Activated CD8-positive, alpha-beta memory T cell treated with anti-CD3 and anti-CD28 coated beads for 1 hour (primary cell): Measurements from ENCODE around the gene DNAAF2.
"Not testable (repeated sequence)": the region's sequence is repeated elsewhere in the genome, so short reads cannot be mapped to it uniquely, and the experiment has no call there.

ENCODE experiments used
- DNase-seq, 2 donors: peaks; one replicate each; pipeline ENCODE4 v3.0.0-alpha.2; 2020; ENCODE audit warnings: low read depth in 1 of 2; ENCODE audit errors: extremely low read depth in 1 of 2

Gene DNAAF2

GRCh38 chr14:49585803-49586672 lies 49.0 kb downstream of the DNAAF2 start, which contains the start of gene RPS29:
RPS29 (minus strand) TSS chr14:49586380; CDS start chr14:49586346, 34 bp downstream.
- DNase-seq, result peak; percentile 93 to 98

GRCh38 chr14:49584981-49585640 lies 49.9 kb downstream of the DNAAF2 start:
- not testable (repeated sequence) for DNase-seq

GRCh38 chr14:49584058-49584457 lies 51.0 kb downstream of the DNAAF2 start:
- no peak for DNase-seq

- DNase-seq, result no peak
Observed at GRCh38 chr14:49583629-49584028, 51.4 kb downstream of the DNAAF2 start.

GRCh38 chr14:49582113-49582977 lies 52.7 kb downstream of the DNAAF2 start:
- no peak for DNase-seq

- DNase-seq, result no peak
Observed at GRCh38 chr14:49581209-49582112, 53.6 kb downstream of the DNAAF2 start.

- no peak for DNase-seq
Observed at GRCh38 chr14:49579841-49580240, 55.2 kb downstream of the DNAAF2 start.

GRCh38 chr14:49578141-49578540 lies 56.9 kb downstream of the DNAAF2 start:
- no peak for DNase-seq
